ENCODE measurements around the gene GUK1. TPM values are rescaled to one million over a fixed set of nuclear protein-coding genes. Genes with fewer than 3 reads are reported as not detected.

The GUK1 gene
- polyA plus RNA-seq, 1 donor from 2014 or later = 502 TPM

DNA sequence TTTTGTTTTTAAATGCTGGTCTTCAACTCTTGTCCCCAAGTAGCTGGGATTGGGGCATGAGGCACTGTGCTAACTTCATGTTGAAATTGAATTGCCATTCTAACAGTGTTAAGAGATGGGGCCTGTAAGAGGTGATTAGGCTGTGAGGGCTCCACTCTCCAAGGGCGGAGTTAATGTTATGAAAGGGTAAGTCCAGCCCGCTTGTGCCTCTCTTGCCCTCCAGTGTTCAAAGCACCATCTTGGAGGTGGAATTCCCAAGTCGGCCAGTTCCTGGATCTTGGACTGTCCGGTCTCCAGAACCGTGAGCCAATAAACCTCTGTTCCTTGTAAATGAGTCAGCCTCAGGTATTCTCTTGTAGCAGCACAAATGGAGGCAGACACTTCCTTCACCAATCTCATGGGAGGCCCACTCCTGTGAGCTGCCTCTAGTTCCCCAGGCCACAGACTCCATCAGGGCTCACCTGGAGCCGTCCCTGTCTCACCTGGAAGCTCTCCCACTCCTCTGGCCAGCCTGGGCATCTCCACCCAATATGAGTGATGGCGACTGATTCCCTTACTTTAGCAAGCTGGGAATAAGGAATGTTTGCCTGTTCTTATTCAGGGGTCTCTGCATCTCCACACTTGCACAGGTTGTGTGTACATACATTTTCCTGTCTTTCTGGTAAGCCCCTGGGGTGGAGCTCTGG lies 41.0 kb downstream of the GUK1 start:
- Histone ChIP-seq H4K20me1 (ENCODE audit: insufficient read depth) (no peaks in the 10 kb centered on the region), H2AFZ (ENCODE audit: low read depth, low read length) (no peak overlapping the region), H3K36me3 (ENCODE audit: insufficient read depth, low read length) (no peaks in the 10 kb centered on the region), H3K4me2 (ENCODE audit: low read length) (no peak overlapping the region), H3K79me2 (replicated peaks; ENCODE audit: insufficient read depth, low read length) (no peaks in the 10 kb centered on the region), H3K4me3 (ENCODE audit: low read length) (no peak overlapping the region), H3K9me3 (ENCODE audit: low read length) (no peaks in the 10 kb centered on the region), H3K27me3 (ENCODE audit: insufficient read depth, low read depth, low read length) (no peaks in the 10 kb centered on the region), H3K9ac (ENCODE audit: low read length) (no peak overlapping the region), H3K9me2 (ENCODE audit: insufficient read depth, low read length) (no peaks in the 10 kb centered on the region), H3K27ac (ENCODE audit: low read length) (no peak overlapping the region), H3F3A (ENCODE audit: insufficient read depth, low read length, poor library complexity, severe bottlenecking) (no peaks in the 10 kb centered on the region)
- no peak for TF ChIP-seq RAD21 (conservative IDR thresholded peaks at IDR 0.05)
- no peak for TF ChIP-seq POLR2AphosphoS5 (IDR thresholded peaks at IDR 0.05)
- TF ChIP-seq SMC3 (conservative IDR thresholded peaks at IDR 0.05; ENCODE audit: poor library complexity) = no peak
- no peak for TF ChIP-seq CTCF (IDR thresholded peaks at IDR 0.05; ENCODE audit: poor library complexity, severe bottlenecking)
- TF ChIP-seq, protein P1, sequence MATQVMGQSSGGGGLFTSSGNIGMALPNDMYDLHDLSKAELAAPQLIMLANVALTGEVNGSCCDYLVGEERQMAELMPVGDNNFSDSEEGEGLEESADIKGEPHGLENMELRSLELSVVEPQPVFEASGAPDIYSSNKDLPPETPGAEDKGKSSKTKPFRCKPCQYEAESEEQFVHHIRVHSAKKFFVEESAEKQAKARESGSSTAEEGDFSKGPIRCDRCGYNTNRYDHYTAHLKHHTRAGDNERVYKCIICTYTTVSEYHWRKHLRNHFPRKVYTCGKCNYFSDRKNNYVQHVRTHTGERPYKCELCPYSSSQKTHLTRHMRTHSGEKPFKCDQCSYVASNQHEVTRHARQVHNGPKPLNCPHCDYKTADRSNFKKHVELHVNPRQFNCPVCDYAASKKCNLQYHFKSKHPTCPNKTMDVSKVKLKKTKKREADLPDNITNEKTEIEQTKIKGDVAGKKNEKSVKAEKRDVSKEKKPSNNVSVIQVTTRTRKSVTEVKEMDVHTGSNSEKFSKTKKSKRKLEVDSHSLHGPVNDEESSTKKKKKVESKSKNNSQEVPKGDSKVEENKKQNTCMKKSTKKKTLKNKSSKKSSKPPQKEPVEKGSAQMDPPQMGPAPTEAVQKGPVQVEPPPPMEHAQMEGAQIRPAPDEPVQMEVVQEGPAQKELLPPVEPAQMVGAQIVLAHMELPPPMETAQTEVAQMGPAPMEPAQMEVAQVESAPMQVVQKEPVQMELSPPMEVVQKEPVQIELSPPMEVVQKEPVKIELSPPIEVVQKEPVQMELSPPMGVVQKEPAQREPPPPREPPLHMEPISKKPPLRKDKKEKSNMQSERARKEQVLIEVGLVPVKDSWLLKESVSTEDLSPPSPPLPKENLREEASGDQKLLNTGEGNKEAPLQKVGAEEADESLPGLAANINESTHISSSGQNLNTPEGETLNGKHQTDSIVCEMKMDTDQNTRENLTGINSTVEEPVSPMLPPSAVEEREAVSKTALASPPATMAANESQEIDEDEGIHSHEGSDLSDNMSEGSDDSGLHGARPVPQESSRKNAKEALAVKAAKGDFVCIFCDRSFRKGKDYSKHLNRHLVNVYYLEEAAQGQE (IDR thresholded peaks at IDR 0.05; ENCODE audit: borderline replicate concordance) = no peak
- TF ChIP-seq MXI1 (conservative IDR thresholded peaks at IDR 0.05; ENCODE audit: poor library complexity, severe bottlenecking) = no peak
- no peak for TF ChIP-seq EZH2 (IDR thresholded peaks at IDR 0.05; ENCODE audit: borderline replicate concordance, insufficient read depth, low read length, poor library complexity, severe bottlenecking)
- no peak for TF ChIP-seq EP300 (conservative IDR thresholded peaks at IDR 0.05; ENCODE audit: poor library complexity, severe bottlenecking)
- TF ChIP-seq TAF1 (IDR thresholded peaks at IDR 0.05; ENCODE audit: low read depth) = no peak

GRCh38 chr1:228181645-228182034 lies 41.6 kb downstream of the GUK1 start:
- Histone ChIP-seq H3K4me3 (ENCODE audit: low read length) (no peak overlapping the region), H3K36me3 (ENCODE audit: insufficient read depth, low read length) (no peaks in the 10 kb centered on the region), H3K9ac (ENCODE audit: low read length) (no peak overlapping the region), H3F3A (ENCODE audit: insufficient read depth, low read length, poor library complexity, severe bottlenecking) (no peaks in the 10 kb centered on the region), H3K4me2 (ENCODE audit: low read length) (no peak overlapping the region), H3K79me2 (replicated peaks; ENCODE audit: insufficient read depth, low read length) (no peaks in the 10 kb centered on the region), H3K9me2 (ENCODE audit: insufficient read depth, low read length) (no peaks in the 10 kb centered on the region), H4K20me1 (ENCODE audit: insufficient read depth) (no peaks in the 10 kb centered on the region), H3K27me3 (ENCODE audit: insufficient read depth, low read depth, low read length) (no peaks in the 10 kb centered on the region), H2AFZ (ENCODE audit: low read depth, low read length) (no peak overlapping the region), H3K27ac (ENCODE audit: low read length) (no peak overlapping the region), H3K9me3 (ENCODE audit: low read length) (no peaks in the 10 kb centered on the region)
- TF ChIP-seq MXI1 (conservative IDR thresholded peaks at IDR 0.05; ENCODE audit: poor library complexity, severe bottlenecking) (no peak), CTCF (IDR thresholded peaks at IDR 0.05; ENCODE audit: poor library complexity, severe bottlenecking) (no peak), EZH2 (IDR thresholded peaks at IDR 0.05; ENCODE audit: borderline replicate concordance, insufficient read depth, low read length, poor library complexity, severe bottlenecking) (no peak), RAD21 (conservative IDR thresholded peaks at IDR 0.05) (no peak), EP300 (conservative IDR thresholded peaks at IDR 0.05; ENCODE audit: poor library complexity, severe bottlenecking) (no peak), TAF1 (IDR thresholded peaks at IDR 0.05; ENCODE audit: low read depth) (no peak), POLR2AphosphoS5 (IDR thresholded peaks at IDR 0.05) (no peak), SMC3 (conservative IDR thresholded peaks at IDR 0.05; ENCODE audit: poor library complexity) (no peak)
- TF ChIP-seq, protein P1 (IDR thresholded peaks at IDR 0.05; ENCODE audit: borderline replicate concordance) = no peak
